Tibial nerve (tissue), 3 donors: ENCODE data around the gene UXS1.

Experiments
- CTCF ChIP-seq, 5 experiments: fragments of 200-600 bp in 3 of 5; fragments of 450-650 bp in 2 of 5; sonication (generic) in 3 of 5; IDR thresholded peaks; one replicate each; pipeline ENCODE4 v1.5.1; 2016 to 2019; ENCODE audit warnings: antibody characterized with exemption in 5 of 5, mild to moderate bottlenecking in 3 of 5, moderate library complexity in 2 of 5
- POLR2A ChIP-seq, 2 donors: fragments of 450-650 bp; IDR thresholded peaks; one replicate each; pipeline ENCODE4 v1.6.1; 2017; ENCODE audit warnings: antibody characterized with exemption in 2 of 2, mild to moderate bottlenecking in 2 of 2, moderate library complexity in 2 of 2

- TF ChIP-seq CTCF (IDR thresholded peaks at IDR 0.05) = no peak
- no peak for TF ChIP-seq POLR2A (IDR thresholded peaks at IDR 0.05)
Observed at GRCh38 chr2:106114166-106114565, 79.9 kb downstream of the UXS1 start.
